ENCODE measurements around the gene NXN.

The NXN gene

GRCh38 chr17:923633-924032 is 55.9 kb downstream of the NXN start:
- no peak overlapping the region for H3K27ac ChIP-seq
- TF ChIP-seq CTCF (IDR thresholded peaks at IDR 0.05) = no peak
- no peak for TF ChIP-seq ZFX (IDR thresholded peaks at IDR 0.05; ENCODE audit: borderline replicate concordance)

GRCh38 chr17:921161-921560 is 58.4 kb downstream of the NXN start:
- H3K27ac ChIP-seq = no peak overlapping the region
- TF ChIP-seq ZFX (IDR thresholded peaks at IDR 0.05; ENCODE audit: borderline replicate concordance) = no peak
- TF ChIP-seq CTCF (IDR thresholded peaks at IDR 0.05) = no peak

GRCh38 chr17:920190-920589 is 59.4 kb downstream of the NXN start:
- TF ChIP-seq ZFX (IDR thresholded peaks at IDR 0.05; ENCODE audit: borderline replicate concordance) = no peak
- TF ChIP-seq CTCF (IDR thresholded peaks at IDR 0.05) = no peak
- H3K27ac ChIP-seq = no peak overlapping the region

- TF ChIP-seq CTCF (IDR thresholded peaks at IDR 0.05) (no peak), ZFX (IDR thresholded peaks at IDR 0.05; ENCODE audit: borderline replicate concordance) (no peak)
- H3K27ac ChIP-seq = no peak overlapping the region
Measured at GRCh38 chr17:917941-918740, 61.4 kb downstream of the NXN start.

- no peak overlapping the region for H3K27ac ChIP-seq
- TF ChIP-seq ZFX (IDR thresholded peaks at IDR 0.05; ENCODE audit: borderline replicate concordance) (no peak), CTCF (IDR thresholded peaks at IDR 0.05) (no peak)
Measured at GRCh38 chr17:917391-917811, 62.2 kb downstream of the NXN start.

GRCh38 chr17:916315-916714 is 63.3 kb downstream of the NXN start:
- TF ChIP-seq CTCF (IDR thresholded peaks at IDR 0.05) = no peak
- H3K27ac ChIP-seq = no peak overlapping the region

GRCh38 chr17:915538-916201 is 63.9 kb downstream of the NXN start:
- TF ChIP-seq ZFX (IDR thresholded peaks at IDR 0.05; ENCODE audit: borderline replicate concordance) = no peak
- TF ChIP-seq CTCF (IDR thresholded peaks at IDR 0.05) = no peak
- H3K27ac ChIP-seq = no peak overlapping the region
